HG02571 (cell line): ENCODE measurements around the gene LYZL1.
"Not testable (repeated sequence)": the region's sequence is repeated elsewhere in the genome, so short reads cannot be mapped to it uniquely, and the experiment has no call there.

ENCODE experiments used
- ATAC-seq: cut with Tn5 transposase; IDR thresholded peaks from one replicate; pipeline ENCODE4 v1.9.1; 2021; ENCODE audit warnings: mild to moderate bottlenecking, moderate library complexity; ENCODE audit not compliant: unreplicated experiment

The LYZL1 gene

DNA sequence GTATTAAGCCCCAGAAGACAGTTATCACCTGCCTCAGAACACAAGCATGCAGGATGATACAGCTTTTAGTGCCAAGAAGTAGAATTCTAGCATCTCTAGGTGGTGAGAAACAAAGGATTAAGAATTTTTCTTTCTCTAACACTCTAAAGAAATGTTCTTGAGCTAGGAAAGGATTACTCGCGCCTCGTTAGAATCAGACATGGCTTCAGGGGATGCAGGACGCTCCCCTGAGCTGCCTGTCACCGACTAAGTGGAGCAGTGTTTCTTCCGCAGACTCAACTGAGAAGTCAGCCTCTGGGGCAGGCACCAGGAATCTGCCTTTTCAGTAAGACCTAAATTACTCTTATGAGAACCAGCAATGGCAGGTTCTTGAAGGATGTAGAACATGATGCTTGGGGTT lies at the start of gene LYZL1:
TSS of gene LYZL1 (plus strand) at position 165 of the 400 bp plus-strand sequence. CDS start 2,798 bp downstream, outside the sequence.
- ATAC-seq: not testable (repeated sequence)

DNA sequence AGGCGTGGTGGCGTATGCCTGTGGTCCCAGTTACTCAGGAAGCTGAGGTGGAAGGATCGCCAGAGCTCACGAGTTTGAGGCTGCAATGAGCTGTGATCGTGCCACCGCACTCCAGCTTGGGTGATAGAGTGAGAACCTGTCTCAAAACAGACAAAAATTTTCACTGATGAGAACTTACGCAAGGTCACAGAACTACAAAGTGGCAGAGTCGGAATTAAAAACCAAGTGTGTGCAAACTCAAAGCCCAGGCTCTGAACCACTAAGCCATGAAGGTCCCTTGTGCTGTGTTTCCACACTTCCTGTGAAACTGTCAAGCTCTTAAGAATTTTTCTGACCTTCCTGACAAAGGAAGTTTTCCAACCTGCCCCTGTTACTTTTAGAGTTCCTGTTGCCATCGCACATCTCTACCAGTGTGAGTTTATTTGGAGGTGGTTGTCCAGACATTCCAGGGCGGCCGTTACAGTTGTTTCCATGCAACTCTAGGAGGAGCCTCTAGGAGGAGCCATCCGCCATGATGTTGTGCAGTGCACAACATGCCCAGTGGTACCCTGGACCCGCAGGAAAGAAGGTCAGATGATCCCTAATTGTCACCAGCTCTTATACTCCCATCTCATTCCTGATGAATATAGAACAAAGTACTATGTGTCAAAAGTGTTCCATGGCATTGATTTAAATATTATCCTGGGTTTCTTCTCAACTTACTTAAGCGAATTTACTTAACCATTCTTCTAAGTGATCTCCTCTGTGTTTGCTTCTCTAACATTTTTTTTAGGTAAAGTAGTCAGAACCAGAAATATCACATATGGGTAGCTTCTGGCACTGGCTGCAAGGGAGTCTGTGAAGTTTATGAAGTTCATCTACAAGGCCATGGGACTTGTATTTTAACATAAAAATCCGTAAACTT lies 49.0 kb upstream of the LYZL1 start:
- ATAC-seq: no peak

GRCh38 chr10:29240986-29241660 lies 47.7 kb upstream of the LYZL1 start:
- ATAC-seq: no peak

GRCh38 chr10:29241925-29242324 lies 46.9 kb upstream of the LYZL1 start:
- no peak for ATAC-seq

DNA sequence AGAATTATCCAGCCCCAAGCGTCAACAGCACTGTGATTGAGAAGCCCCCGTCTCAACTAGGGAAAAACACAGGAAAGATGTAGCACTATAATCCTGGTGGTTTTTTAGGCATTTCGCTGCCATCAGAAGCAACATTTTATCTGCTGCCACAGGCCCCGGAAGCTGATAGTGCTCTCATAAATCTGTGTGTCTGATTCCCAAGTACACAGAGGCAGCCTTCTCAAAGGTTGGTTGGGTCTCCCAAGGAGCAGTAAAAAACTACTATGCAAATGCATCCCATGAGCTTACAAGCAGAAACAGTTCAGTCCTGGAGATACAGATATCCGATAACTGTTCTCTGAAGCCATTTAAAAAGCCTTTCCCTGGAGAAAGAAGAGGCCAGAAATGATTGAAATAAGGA lies 45.8 kb upstream of the LYZL1 start:
- no peak for ATAC-seq

- no peak for ATAC-seq
These were observed 45.1 kb upstream of the LYZL1 start for GRCh38 chr10:29243750-29244149.

DNA sequence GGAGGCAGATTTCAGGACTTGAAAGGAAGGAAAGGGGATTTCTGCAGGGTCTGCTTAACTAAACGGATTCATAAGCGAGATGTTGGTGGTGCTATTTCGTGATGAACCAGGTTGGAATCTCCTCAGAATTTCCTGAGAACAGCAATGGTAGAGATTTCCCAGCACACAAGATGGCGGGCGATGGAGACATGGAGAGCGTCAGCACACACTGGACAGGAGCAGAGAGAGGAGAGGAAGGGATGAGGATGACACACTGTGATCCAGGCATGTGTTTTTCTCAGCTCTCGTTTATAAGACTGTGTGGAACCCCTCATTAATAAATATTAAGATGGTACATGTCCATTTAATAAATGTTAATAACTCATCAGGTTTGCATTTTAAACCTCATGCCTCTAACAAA lies 43.9 kb upstream of the LYZL1 start:
- no peak for ATAC-seq

- ATAC-seq: no peak
These were observed 43.4 kb upstream of the LYZL1 start for GRCh38 chr10:29245476-29245875.

- no peak for ATAC-seq
These were observed 42.4 kb upstream of the LYZL1 start for GRCh38 chr10:29246449-29246848.

DNA sequence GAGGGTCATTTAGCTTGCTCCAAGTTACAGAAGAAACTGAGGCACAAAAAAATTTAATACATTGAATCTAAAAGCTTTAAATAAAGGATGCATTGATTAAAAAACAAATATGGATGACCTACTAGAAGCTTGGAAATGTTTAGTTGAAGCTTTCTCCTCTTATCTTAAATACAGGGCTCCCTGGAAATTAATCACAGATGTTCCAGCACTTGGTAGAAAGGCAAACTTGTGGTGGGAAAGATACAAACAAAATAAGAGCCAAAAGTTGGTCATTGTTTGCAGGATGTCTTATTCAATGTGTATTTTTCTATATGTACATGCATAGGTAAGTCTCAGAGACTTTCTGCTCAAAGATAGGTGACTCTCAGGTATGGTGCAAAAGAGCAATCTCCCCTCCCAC lies 40.7 kb upstream of the LYZL1 start:
- no peak for ATAC-seq

DNA sequence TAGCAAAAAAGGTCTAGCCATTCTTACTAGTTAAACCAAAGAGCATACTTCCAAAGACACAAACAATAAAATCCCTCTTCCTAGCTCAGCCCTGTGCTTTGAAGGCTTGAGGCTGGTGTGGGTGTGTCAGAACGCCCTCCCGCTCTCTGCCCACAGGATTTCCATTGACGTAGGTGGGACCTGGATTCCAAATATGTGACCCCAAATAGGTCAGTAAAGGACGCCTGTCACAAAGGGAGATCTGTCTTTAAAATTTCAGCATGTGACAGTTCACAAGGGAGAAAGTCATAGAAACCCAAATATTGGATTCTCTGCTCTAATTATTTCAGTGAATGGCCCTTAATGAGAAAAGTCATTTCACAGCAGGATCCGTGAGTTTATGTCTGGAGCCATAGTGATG lies 39.9 kb upstream of the LYZL1 start:
- ATAC-seq: no peak

DNA sequence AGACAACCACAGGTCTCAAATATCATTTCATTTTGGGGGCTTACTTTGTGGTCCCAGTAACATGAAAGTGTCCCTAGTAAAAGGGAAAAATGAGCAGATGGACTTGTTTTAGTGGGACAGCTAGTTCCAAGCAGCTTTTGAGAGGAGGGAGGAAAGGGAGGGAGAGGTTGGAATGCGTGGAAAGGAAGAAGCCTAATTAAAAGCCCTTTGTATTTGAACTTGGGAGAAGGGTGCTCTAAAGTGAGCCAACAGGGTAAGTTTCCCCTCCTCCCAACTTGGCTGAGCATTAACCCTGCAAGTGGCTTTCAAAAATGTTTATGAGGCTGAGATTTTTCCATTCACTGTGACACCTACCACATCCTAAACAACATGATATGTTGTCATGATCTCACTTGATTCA lies 38.8 kb upstream of the LYZL1 start:
- no peak for ATAC-seq

GRCh38 chr10:29252811-29253689 lies 35.8 kb upstream of the LYZL1 start:
- ATAC-seq: no peak

GRCh38 chr10:29253690-29254029 lies 35.2 kb upstream of the LYZL1 start:
- no peak for ATAC-seq

DNA sequence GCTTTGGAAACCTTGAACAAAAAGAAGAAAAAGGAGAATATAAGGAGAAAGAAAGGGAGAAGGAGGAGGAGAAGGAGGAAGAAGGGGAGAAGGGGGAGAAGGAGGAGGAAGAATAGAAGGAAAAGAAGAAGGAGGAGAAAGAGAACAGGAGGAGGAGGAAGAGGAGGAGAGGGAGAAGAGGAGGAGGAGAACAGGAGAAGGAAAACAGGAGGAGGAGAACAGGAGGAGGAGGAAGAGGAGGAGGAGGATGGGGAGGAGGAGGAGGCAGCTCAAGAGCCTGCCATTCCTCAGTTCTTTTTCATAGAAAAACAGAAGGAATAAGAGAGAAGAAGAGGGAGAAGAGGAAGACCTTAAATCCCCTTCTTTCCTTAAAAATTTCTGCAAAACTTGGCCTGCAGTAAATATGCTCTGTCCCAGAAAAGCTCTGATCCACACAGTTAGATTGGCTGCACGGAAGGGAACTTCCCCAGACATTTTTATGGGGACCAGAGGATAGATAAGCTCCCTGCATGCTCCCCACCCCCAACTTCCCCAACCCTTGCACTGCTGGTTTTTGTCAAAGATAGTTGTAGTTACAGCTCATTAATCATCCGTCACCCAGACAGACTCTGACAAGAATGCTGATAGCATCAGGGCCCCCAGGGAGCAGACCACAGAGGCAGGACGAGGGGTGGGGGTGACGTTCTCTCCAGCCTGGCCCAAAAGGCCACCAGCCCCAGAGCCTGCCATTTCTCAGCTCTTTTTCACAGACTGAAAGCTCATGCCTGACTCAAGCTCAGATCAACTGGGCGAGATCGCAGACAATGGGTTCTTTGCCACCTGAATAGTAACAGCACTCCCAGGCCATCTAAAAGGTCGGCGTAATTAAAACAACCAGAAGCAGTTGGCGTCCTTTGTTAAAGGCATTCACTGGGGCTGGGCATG lies 34.5 kb upstream of the LYZL1 start:
- ATAC-seq: no peak

- no peak for ATAC-seq
These were observed 33.8 kb upstream of the LYZL1 start for GRCh38 chr10:29255104-29255503.

DNA sequence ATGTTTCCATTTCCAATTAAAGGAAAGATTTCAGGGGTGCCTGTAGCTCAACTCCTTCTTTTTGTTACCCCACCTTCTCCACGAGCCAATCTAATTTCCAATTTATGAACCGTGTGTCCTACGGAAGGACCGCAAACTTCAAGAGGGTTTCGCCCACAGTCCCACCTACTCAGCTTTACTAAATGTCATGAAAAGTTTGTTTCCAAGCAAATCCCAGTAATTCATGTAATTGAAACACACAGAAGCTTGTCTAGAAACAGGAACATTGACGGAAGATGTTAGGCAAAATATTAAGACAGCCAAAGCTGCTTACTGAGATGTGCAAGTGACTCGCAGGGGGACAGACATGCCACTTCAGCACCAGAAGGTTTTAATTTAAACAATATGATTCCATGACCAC lies 32.9 kb upstream of the LYZL1 start:
- no peak for ATAC-seq

- ATAC-seq: no peak
These were observed 32.3 kb upstream of the LYZL1 start for GRCh38 chr10:29256586-29256985.

GRCh38 chr10:29257106-29257783 lies 31.6 kb upstream of the LYZL1 start:
- no peak for ATAC-seq

DNA sequence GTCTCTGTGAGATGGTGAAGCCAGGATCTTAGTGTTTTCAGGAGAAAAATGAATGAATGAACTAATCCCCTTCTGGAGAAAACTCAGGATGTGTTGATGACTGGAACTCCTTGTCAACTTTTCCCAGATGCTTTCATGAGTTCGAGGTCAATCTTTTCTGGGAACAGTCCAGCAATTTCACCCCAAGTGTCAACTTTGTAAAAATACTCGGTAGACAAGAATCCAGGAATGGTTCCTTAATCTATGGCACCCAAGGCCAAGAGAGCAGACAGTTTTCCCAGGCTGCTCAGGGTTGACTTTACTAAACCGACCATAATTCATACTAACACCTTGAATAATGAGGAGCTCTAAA lies 31.1 kb upstream of the LYZL1 start:
- ATAC-seq: no peak
